HepG2 (cell line): ENCODE results near the gene NBL1. TPM values are rescaled to one million over a fixed set of nuclear protein-coding genes. Genes with fewer than 3 reads are reported as not detected.

Experiments used
- polyA plus RNA-seq, 8 experiments: library from polyadenylated mRNA; depleted of rRNA in 3 of 8; stranded (reverse) in 7 of 8; unstranded in 1 of 8; fragments of >200 nt; fragmentation: Illumina TruSeq in 4 of 8; extraction: Trizol in 4 of 8; gene quantifications; 2 replicates each; pipeline versions ENCODE4 v1.2.1 to v1.2.3, GENCODE V29; 2011 to 2016; ENCODE audit warnings: low read depth in 4 of 8, missing spikeins in 1 of 8, mixed read lengths in 1 of 8; ENCODE audit not compliant: insufficient read depth in 1 of 8
- total RNA-seq, 5 experiments: library from RNA; depleted of rRNA; stranded (reverse); fragments of >200 nt; fragmentation: Illumina TruSeq; extraction: Trizol; gene quantifications; 2 replicates each; pipeline ENCODE4 v1.2.3, GENCODE V29; 2016; ENCODE audit warnings: low read depth in 1 of 5

NBL1 gene
- total and polyA plus RNA-seq, 2 of the 13 experiments (the other 11 are each of a cell fraction or from before 2014, with no cell fraction given) = 2.7 to 13.8 TPM

Other genes starting within 250 kb of the NBL1 start
- gene CAPZB, start 158.8 kb upstream of the NBL1 start, total RNA-seq (2016; rRNA removed; fragmentation: Illumina TruSeq; extraction: Trizol) = 58.9 and 84.1 TPM in 2 replicates
- gene CAPZB, start 158.8 kb upstream of the NBL1 start, polyA plus RNA-seq (2011; rRNA removed) = 68.8 and 76.9 TPM in 2 replicates
- gene HTR6, start 20.6 kb downstream of the NBL1 start, total RNA-seq (2016; rRNA removed; fragmentation: Illumina TruSeq; extraction: Trizol) = 0.04 TPM in 1 of 2 replicates, not detected in the other
- 0.05 TPM in 1 of 2 replicates, not detected in the other for gene HTR6, start 20.6 kb downstream of the NBL1 start, polyA plus RNA-seq (2011; rRNA removed)
- 3.9 and 4.1 TPM in 2 replicates for gene TMCO4, start 155.6 kb downstream of the NBL1 start, total RNA-seq (2016; rRNA removed; fragmentation: Illumina TruSeq; extraction: Trizol)
- 2.1 and 3.3 TPM in 2 replicates for gene TMCO4, start 155.6 kb downstream of the NBL1 start, polyA plus RNA-seq (2011; rRNA removed)
- 0.20 TPM in 1 of 2 replicates, not detected in the other for gene RNF186, start 171.0 kb downstream of the NBL1 start, total RNA-seq (2016; rRNA removed; fragmentation: Illumina TruSeq; extraction: Trizol)
- gene RNF186, start 171.0 kb downstream of the NBL1 start, polyA plus RNA-seq (2011; rRNA removed) = 0.07 and 0.10 TPM in 2 replicates
- gene OTUD3, start 238.1 kb downstream of the NBL1 start, total RNA-seq (2016; rRNA removed; fragmentation: Illumina TruSeq; extraction: Trizol) = 5.2 and 7.5 TPM in 2 replicates
- gene OTUD3, start 238.1 kb downstream of the NBL1 start, polyA plus RNA-seq (2011; rRNA removed) = 5.2 and 5.6 TPM in 2 replicates